Esophagus muscularis mucosa (tissue), 3 donors: Measurements from ENCODE around the gene TMEM242.

Source experiments
- CTCF ChIP-seq, 3 experiments: fragments of 200-600 bp in 2 of 3; fragments of 450-650 bp in 1 of 3; sonication (generic) in 2 of 3; IDR thresholded peaks; one replicate each; pipeline ENCODE4 v1.5.1; 2017 to 2019; ENCODE audit warnings: antibody characterized with exemption in 3 of 3, mild to moderate bottlenecking in 2 of 3, moderate library complexity in 1 of 3
- POLR2A ChIP-seq: fragments of 450-650 bp; IDR thresholded peaks from one replicate; pipeline ENCODE4 v1.6.1; 2017; ENCODE audit warnings: antibody characterized with exemption, moderate library complexity, mild to moderate bottlenecking, low read depth
- POLR2AphosphoS5 ChIP-seq, 2 donors: sonication (generic); formaldehyde crosslinking; IDR thresholded peaks; one replicate each; pipeline ENCODE4 v1.6.1; 2017; ENCODE audit warnings: antibody characterized with exemption in 2 of 2

GRCh38 chr6:157292202-157292601, 31.1 kb downstream of the TMEM242 start:
- TF ChIP-seq CTCF (IDR thresholded peaks at IDR 0.05): no peak
- TF ChIP-seq POLR2A: no peak
- no peak for TF ChIP-seq POLR2AphosphoS5 (IDR thresholded peaks at IDR 0.05)
